ENCODE measurements around the gene MMP25. TPM values are rescaled to one million over a fixed set of nuclear protein-coding genes. Genes with fewer than 3 reads are reported as not detected.

Gene MMP25
- total and polyA plus RNA-seq, 9 of the 15 experiments (the other 6 are each of a cell fraction or from before 2014, with no cell fraction given): 0.03 to 0.04 TPM; not detected in 7

- TF ChIP-seq, protein P1, sequence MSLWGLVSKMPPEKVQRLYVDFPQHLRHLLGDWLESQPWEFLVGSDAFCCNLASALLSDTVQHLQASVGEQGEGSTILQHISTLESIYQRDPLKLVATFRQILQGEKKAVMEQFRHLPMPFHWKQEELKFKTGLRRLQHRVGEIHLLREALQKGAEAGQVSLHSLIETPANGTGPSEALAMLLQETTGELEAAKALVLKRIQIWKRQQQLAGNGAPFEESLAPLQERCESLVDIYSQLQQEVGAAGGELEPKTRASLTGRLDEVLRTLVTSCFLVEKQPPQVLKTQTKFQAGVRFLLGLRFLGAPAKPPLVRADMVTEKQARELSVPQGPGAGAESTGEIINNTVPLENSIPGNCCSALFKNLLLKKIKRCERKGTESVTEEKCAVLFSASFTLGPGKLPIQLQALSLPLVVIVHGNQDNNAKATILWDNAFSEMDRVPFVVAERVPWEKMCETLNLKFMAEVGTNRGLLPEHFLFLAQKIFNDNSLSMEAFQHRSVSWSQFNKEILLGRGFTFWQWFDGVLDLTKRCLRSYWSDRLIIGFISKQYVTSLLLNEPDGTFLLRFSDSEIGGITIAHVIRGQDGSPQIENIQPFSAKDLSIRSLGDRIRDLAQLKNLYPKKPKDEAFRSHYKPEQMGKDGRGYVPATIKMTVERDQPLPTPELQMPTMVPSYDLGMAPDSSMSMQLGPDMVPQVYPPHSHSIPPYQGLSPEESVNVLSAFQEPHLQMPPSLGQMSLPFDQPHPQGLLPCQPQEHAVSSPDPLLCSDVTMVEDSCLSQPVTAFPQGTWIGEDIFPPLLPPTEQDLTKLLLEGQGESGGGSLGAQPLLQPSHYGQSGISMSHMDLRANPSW (CRISPR knock-in tag; IDR thresholded peaks at IDR 0.05): no peak
- TF ChIP-seq ZNF124 (CRISPR knock-in tag; IDR thresholded peaks at IDR 0.05) (no peak), YBX1 (IDR thresholded peaks at IDR 0.05) (no peak), CBFA2T2 (conservative IDR thresholded peaks at IDR 0.05) (no peak), HSF4 (CRISPR knock-in tag; IDR thresholded peaks at IDR 0.05; ENCODE audit: borderline replicate concordance) (no peak), TEAD1 (CRISPR knock-in tag; IDR thresholded peaks at IDR 0.05) (peak; percentile 35 to 95; a peak in 2 of 4 replicates), ZNF184 (CRISPR knock-in tag; IDR thresholded peaks at IDR 0.05) (no peak), FOXP1 (CRISPR knock-in tag; IDR thresholded peaks at IDR 0.05) (no peak), JUND (IDR thresholded peaks at IDR 0.05; ENCODE audit: borderline replicate concordance, low read depth, low read length) (peak; percentile 99), JUND (tag; IDR thresholded peaks at IDR 0.05; ENCODE audit: borderline replicate concordance, low read depth, low read length) (peak; percentile 95; the same call in 1 of the 3 replicates), CBX3 (IDR thresholded peaks at IDR 0.05; ENCODE audit: borderline replicate concordance in 1 of 2, low read length in 2 of 2) (no peak), TCF3 (CRISPR knock-in tag; IDR thresholded peaks at IDR 0.05) (no peak), E2F3 (CRISPR knock-in tag; IDR thresholded peaks at IDR 0.05) (no peak), FOXK1 (CRISPR knock-in tag; IDR thresholded peaks at IDR 0.05; ENCODE audit: borderline replicate concordance) (no peak), FOXJ2 (tag; IDR thresholded peaks at IDR 0.05) (no peak), BCOR (IDR thresholded peaks at IDR 0.05) (no peak), JUNB (CRISPR knock-in tag; conservative IDR thresholded peaks at IDR 0.05) (peak; percentile 64), POLR2H (tag; IDR thresholded peaks at IDR 0.05; ENCODE audit: low read depth) (no peak)
- TF ChIP-seq, protein P2, sequence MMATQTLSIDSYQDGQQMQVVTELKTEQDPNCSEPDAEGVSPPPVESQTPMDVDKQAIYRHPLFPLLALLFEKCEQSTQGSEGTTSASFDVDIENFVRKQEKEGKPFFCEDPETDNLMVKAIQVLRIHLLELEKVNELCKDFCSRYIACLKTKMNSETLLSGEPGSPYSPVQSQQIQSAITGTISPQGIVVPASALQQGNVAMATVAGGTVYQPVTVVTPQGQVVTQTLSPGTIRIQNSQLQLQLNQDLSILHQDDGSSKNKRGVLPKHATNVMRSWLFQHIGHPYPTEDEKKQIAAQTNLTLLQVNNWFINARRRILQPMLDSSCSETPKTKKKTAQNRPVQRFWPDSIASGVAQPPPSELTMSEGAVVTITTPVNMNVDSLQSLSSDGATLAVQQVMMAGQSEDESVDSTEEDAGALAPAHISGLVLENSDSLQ (IDR thresholded peaks at IDR 0.05): no peak
- TF ChIP-seq, protein P3, sequence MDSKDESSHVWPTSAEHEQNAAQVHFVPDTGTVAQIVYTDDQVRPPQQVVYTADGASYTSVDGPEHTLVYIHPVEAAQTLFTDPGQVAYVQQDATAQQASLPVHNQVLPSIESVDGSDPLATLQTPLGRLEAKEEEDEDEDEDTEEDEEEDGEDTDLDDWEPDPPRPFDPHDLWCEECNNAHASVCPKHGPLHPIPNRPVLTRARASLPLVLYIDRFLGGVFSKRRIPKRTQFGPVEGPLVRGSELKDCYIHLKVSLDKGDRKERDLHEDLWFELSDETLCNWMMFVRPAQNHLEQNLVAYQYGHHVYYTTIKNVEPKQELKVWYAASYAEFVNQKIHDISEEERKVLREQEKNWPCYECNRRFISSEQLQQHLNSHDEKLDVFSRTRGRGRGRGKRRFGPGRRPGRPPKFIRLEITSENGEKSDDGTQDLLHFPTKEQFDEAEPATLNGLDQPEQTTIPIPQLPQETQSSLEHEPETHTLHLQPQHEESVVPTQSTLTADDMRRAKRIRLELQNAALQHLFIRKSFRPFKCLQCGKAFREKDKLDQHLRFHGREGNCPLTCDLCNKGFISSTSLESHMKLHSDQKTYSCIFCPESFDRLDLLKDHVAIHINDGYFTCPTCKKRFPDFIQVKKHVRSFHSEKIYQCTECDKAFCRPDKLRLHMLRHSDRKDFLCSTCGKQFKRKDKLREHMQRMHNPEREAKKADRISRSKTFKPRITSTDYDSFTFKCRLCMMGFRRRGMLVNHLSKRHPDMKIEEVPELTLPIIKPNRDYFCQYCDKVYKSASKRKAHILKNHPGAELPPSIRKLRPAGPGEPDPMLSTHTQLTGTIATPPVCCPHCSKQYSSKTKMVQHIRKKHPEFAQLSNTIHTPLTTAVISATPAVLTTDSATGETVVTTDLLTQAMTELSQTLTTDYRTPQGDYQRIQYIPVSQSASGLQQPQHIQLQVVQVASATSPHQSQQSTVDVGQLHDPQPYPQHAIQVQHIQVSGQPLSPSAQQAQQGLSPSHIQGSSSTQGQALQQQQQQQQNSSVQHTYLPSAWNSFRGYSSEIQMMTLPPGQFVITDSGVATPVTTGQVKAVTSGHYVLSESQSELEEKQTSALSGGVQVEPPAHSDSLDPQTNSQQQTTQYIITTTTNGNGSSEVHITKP (IDR thresholded peaks at IDR 0.05; ENCODE audit: partially characterized antibody): peak; percentile 51
- TF ChIP-seq, protein P4, sequence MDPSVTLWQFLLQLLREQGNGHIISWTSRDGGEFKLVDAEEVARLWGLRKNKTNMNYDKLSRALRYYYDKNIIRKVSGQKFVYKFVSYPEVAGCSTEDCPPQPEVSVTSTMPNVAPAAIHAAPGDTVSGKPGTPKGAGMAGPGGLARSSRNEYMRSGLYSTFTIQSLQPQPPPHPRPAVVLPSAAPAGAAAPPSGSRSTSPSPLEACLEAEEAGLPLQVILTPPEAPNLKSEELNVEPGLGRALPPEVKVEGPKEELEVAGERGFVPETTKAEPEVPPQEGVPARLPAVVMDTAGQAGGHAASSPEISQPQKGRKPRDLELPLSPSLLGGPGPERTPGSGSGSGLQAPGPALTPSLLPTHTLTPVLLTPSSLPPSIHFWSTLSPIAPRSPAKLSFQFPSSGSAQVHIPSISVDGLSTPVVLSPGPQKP (CRISPR knock-in tag; IDR thresholded peaks at IDR 0.05): no peak
Measured at GRCh38 chr16:3022208-3022683, 24.1 kb upstream of the MMP25 start (continued).

All from K562 (cell line).